HG03342 (cell line): ENCODE results near the gene NT5M.
"Not testable (repeated sequence)": the region's sequence is repeated elsewhere in the genome, so short reads cannot be mapped to it uniquely, and the experiment has no call there.

Experiments used
- ATAC-seq: cut with Tn5 transposase; IDR thresholded peaks from one replicate; pipeline ENCODE4 v1.9.1; 2021; ENCODE audit warnings: mild to moderate bottlenecking, moderate library complexity; ENCODE audit not compliant: unreplicated experiment

NT5M gene

GRCh38 chr17:17303010-17303846 lies at the start of gene NT5M:
Gene NT5M, plus strand, starts transcription at chr17:17303373. Its CDS starts 178 bp downstream, at chr17:17303551.
- ATAC-seq = peak; percentile 58

- ATAC-seq = no peak
These were observed 49.8 kb upstream of the NT5M start for GRCh38 chr17:17253406-17253805.

- no peak for ATAC-seq
These were observed 49.1 kb upstream of the NT5M start for GRCh38 chr17:17254036-17254435.

GRCh38 chr17:17255689-17256088 lies 47.5 kb upstream of the NT5M start:
- not testable (repeated sequence) for ATAC-seq

GRCh38 chr17:17256316-17256715 lies 46.9 kb upstream of the NT5M start:
- no peak for ATAC-seq

GRCh38 chr17:17258011-17258410 lies 45.2 kb upstream of the NT5M start:
- no peak for ATAC-seq

- no peak for ATAC-seq
These were observed 44.2 kb upstream of the NT5M start for GRCh38 chr17:17258998-17259397.

GRCh38 chr17:17264430-17264829 lies 38.7 kb upstream of the NT5M start:
- ATAC-seq = no peak

- no peak for ATAC-seq
These were observed 33.0 kb upstream of the NT5M start for GRCh38 chr17:17269926-17270773.

- ATAC-seq = no peak
These were observed 27.2 kb upstream of the NT5M start for GRCh38 chr17:17275971-17276370.

- not testable (repeated sequence) for ATAC-seq
These were observed 25.7 kb upstream of the NT5M start for GRCh38 chr17:17277431-17277830.

- no peak for ATAC-seq
These were observed 23.9 kb upstream of the NT5M start for GRCh38 chr17:17279316-17279715.

GRCh38 chr17:17280613-17281549 lies 22.3 kb upstream of the NT5M start, which contains the start of gene COPS3:
Gene COPS3, minus strand, starts transcription at chr17:17281246. Its CDS starts 60 bp downstream, at chr17:17281186.
- peak; percentile 87 for ATAC-seq

- ATAC-seq = no peak
These were observed 17.2 kb upstream of the NT5M start for GRCh38 chr17:17285951-17286350.

GRCh38 chr17:17289086-17289485 lies 14.1 kb upstream of the NT5M start:
- no peak for ATAC-seq

GRCh38 chr17:17289701-17290100 lies 13.5 kb upstream of the NT5M start:
- no peak for ATAC-seq

- ATAC-seq = no peak
These were observed 8.0 kb upstream of the NT5M start for GRCh38 chr17:17295141-17295540.

- no peak for ATAC-seq
These were observed 6.0 kb upstream of the NT5M start for GRCh38 chr17:17297217-17297616.

- no peak for ATAC-seq
These were observed 5.1 kb upstream of the NT5M start for GRCh38 chr17:17298108-17298507.
